HepG2 (cell line): ENCODE results near the gene TXNIP. TPM values are rescaled to one million over a fixed set of nuclear protein-coding genes. Genes with fewer than 3 reads are reported as not detected.

Experiments used
- ATRX ChIP-seq: sonication (generic); formaldehyde crosslinking; IDR thresholded peaks from 2 replicates; pipeline ENCODE4 v1.4.0; 2020; ENCODE audit warnings: missing genetic modification reagents, borderline replicate concordance
- BRD4 ChIP-seq: sonication (generic); formaldehyde crosslinking; IDR thresholded peaks from 2 replicates; pipeline ENCODE4 v1.4.0; 2020; ENCODE audit warnings: missing genetic modification reagents
- CCDC6 ChIP-seq: sonication (generic); formaldehyde crosslinking; IDR thresholded peaks from 2 replicates; pipeline ENCODE4 v1.8.1; 2022; ENCODE audit warnings: mild to moderate bottlenecking, missing genetic modification reagents, moderate library complexity
- HMG20B ChIP-seq: conservative IDR thresholded peaks from 2 replicates; pipeline ENCODE4 v1.6.1; 2016; ENCODE audit warnings: missing genetic modification reagents, missing compliant biosample characterization
- IRX3 ChIP-seq: sonication (generic); formaldehyde crosslinking; IDR thresholded peaks from 2 replicates; pipeline ENCODE4 v1.8.1; 2023; ENCODE audit warnings: mild to moderate bottlenecking, low read depth, missing genetic modification reagents, borderline replicate concordance
- KDM5B ChIP-seq: sonication (generic); formaldehyde crosslinking; IDR thresholded peaks from 2 replicates; pipeline ENCODE4 v1.4.0; 2020; ENCODE audit warnings: missing genetic modification reagents, mild to moderate bottlenecking, borderline replicate concordance
- MIER2 ChIP-seq: IDR thresholded peaks from 2 replicates; pipeline ENCODE4 v1.6.1; 2016; ENCODE audit warnings: missing biosample characterization, missing genetic modification reagents
- SALL2 ChIP-seq: sonication (generic); formaldehyde crosslinking; IDR thresholded peaks from 2 replicates; pipeline ENCODE4 v1.8.1; 2023; ENCODE audit warnings: mild to moderate bottlenecking, missing genetic modification reagents, inconsistent platforms
- YEATS2 ChIP-seq: sonication (generic); formaldehyde crosslinking; IDR thresholded peaks from 2 replicates; pipeline ENCODE4 v1.4.0; 2020; ENCODE audit warnings: missing genetic modification reagents, borderline replicate concordance
- ZNF224 ChIP-seq: sonication (generic); formaldehyde crosslinking; IDR thresholded peaks from 2 replicates; pipeline ENCODE4 v1.5.0; 2020; ENCODE audit warnings: mild to moderate bottlenecking, missing genetic modification reagents
- ZNF350 ChIP-seq: sonication (generic); formaldehyde crosslinking; IDR thresholded peaks from 2 replicates; pipeline ENCODE4 v1.4.0; 2020; ENCODE audit warnings: mild to moderate bottlenecking, low read depth, missing genetic modification reagents, borderline replicate concordance
- ZNF354B ChIP-seq: sonication (generic); formaldehyde crosslinking; IDR thresholded peaks from 2 replicates; pipeline ENCODE4 v1.8.0; 2022; ENCODE audit warnings: mild to moderate bottlenecking, missing genetic modification reagents
- ZNF383 ChIP-seq: sonication (generic); formaldehyde crosslinking; IDR thresholded peaks from 2 replicates; pipeline ENCODE4 v1.4.0; 2020; ENCODE audit warnings: missing genetic modification reagents, mild to moderate bottlenecking, borderline replicate concordance
- ZNF562 ChIP-seq: sonication (generic); formaldehyde crosslinking; IDR thresholded peaks from 2 replicates; pipeline ENCODE4 v1.8.0; 2022; ENCODE audit warnings: missing genetic modification reagents, borderline replicate concordance
- ZNF652 ChIP-seq: IDR thresholded peaks from 2 replicates; pipeline ENCODE4 v1.6.1; 2016; ENCODE audit warnings: low read depth, borderline replicate concordance
- ZZZ3 ChIP-seq: sonication (generic); formaldehyde crosslinking; IDR thresholded peaks from 2 replicates; pipeline ENCODE4 v1.4.0; 2020; ENCODE audit warnings: missing genetic modification reagents, mild to moderate bottlenecking, borderline replicate concordance
- polyA plus RNA-seq, 8 experiments: library from polyadenylated mRNA; depleted of rRNA in 3 of 8; stranded (reverse) in 7 of 8; unstranded in 1 of 8; fragments of >200 nt; fragmentation: Illumina TruSeq in 4 of 8; extraction: Trizol in 4 of 8; gene quantifications; 2 replicates each; pipeline versions ENCODE4 v1.2.1 to v1.2.3, GENCODE V29; 2011 to 2016; ENCODE audit warnings: low read depth in 4 of 8, missing spikeins in 1 of 8, mixed read lengths in 1 of 8; ENCODE audit not compliant: insufficient read depth in 1 of 8
- total RNA-seq, 5 experiments: library from RNA; depleted of rRNA; stranded (reverse); fragments of >200 nt; fragmentation: Illumina TruSeq; extraction: Trizol; gene quantifications; 2 replicates each; pipeline ENCODE4 v1.2.3, GENCODE V29; 2016; ENCODE audit warnings: low read depth in 1 of 5
- TF ChIP-seq, protein P1 (sequence below): IDR thresholded peaks from 2 replicates; pipeline ENCODE4 v1.4.0; 2020; ENCODE audit warnings: mild to moderate bottlenecking, missing genetic modification reagents
- TF ChIP-seq, protein P2 (sequence below): sonication (generic); formaldehyde crosslinking; IDR thresholded peaks from 2 replicates; pipeline ENCODE4 v1.5.1; 2020; ENCODE audit warnings: mild to moderate bottlenecking, missing genetic modification reagents, borderline replicate concordance
- TF ChIP-seq, protein P3 (sequence below): sonication (generic); formaldehyde crosslinking; conservative IDR thresholded peaks from 2 replicates; pipeline ENCODE4 v1.8.0; 2022; ENCODE audit warnings: missing genetic modification reagents
- TF ChIP-seq, protein P4 (sequence below): sonication (generic); formaldehyde crosslinking; IDR thresholded peaks from 2 replicates; pipeline ENCODE4 v1.4.0; 2020; ENCODE audit warnings: missing genetic modification reagents

TXNIP gene
- total and polyA plus RNA-seq, 2 of the 13 experiments (the other 11 are each of a cell fraction or from before 2014, with no cell fraction given), result 24.4 to 237 TPM

DNA sequence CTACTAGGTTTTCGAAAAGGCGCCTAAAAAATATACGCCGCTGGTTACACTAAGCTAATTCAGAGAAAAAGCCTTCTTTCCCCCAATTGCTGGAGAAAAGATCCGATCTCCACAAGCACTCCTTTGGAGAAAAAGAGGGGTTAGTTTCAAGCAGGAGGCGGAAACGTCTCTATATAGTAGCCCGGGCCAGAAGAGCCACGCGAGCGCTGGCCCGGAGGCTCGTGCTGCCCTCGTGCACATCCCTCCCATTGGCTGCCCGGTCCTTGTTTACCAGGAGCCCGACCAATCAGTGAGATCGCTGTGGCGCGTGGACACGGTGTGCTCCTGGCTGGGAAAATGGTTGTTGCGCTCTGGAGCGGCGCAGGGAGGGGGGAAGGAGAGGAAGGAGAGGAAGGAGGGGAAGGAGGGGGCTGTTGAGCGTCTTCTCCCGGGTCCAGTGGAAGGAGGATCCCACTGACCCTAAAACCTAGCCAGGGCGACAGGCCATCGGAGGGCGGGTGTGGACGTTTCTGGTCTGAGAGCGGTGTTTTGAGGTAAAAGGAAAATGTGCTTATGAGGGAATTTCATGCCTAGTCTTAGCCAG is at the start of gene TXNIP (continued):
- TF ChIP-seq, protein P1, sequence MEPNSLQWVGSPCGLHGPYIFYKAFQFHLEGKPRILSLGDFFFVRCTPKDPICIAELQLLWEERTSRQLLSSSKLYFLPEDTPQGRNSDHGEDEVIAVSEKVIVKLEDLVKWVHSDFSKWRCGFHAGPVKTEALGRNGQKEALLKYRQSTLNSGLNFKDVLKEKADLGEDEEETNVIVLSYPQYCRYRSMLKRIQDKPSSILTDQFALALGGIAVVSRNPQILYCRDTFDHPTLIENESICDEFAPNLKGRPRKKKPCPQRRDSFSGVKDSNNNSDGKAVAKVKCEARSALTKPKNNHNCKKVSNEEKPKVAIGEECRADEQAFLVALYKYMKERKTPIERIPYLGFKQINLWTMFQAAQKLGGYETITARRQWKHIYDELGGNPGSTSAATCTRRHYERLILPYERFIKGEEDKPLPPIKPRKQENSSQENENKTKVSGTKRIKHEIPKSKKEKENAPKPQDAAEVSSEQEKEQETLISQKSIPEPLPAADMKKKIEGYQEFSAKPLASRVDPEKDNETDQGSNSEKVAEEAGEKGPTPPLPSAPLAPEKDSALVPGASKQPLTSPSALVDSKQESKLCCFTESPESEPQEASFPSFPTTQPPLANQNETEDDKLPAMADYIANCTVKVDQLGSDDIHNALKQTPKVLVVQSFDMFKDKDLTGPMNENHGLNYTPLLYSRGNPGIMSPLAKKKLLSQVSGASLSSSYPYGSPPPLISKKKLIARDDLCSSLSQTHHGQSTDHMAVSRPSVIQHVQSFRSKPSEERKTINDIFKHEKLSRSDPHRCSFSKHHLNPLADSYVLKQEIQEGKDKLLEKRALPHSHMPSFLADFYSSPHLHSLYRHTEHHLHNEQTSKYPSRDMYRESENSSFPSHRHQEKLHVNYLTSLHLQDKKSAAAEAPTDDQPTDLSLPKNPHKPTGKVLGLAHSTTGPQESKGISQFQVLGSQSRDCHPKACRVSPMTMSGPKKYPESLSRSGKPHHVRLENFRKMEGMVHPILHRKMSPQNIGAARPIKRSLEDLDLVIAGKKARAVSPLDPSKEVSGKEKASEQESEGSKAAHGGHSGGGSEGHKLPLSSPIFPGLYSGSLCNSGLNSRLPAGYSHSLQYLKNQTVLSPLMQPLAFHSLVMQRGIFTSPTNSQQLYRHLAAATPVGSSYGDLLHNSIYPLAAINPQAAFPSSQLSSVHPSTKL (CRISPR knock-in tag), result peak; percentile 83
- TF ChIP-seq, protein P2, sequence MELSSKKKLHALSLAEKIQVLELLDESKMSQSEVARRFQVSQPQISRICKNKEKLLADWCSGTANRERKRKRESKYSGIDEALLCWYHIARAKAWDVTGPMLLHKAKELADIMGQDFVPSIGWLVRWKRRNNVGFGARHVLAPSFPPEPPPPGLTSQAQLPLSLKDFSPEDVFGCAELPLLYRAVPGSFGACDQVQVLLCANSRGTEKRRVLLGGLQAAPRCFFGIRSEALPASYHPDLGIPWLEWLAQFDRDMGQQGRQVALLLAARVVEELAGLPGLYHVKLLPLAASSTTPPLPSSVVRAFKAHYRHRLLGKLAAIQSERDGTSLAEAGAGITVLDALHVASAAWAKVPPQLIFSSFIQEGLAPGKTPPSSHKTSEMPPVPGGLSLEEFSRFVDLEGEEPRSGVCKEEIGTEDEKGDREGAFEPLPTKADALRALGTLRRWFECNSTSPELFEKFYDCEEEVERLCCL, result 0 out of 2 replicates have a peak, but pooled peaks have one; percentile 52
- peak; percentile 73; the same call in 1 of the 2 replicates for TF ChIP-seq ZNF383
- TF ChIP-seq BRD4 (CRISPR knock-in tag), result no peak; the same call in 1 of the 2 replicates
- peak; percentile 92 for TF ChIP-seq SALL2
- TF ChIP-seq ATRX (CRISPR knock-in tag), result no peak
- TF ChIP-seq CCDC6, result peak; percentile 90
- peak; percentile 50; the same call in 1 of the 2 replicates for TF ChIP-seq HMG20B (CRISPR knock-in tag)
- 0 out of 2 replicates have a peak, but pooled peaks have one; percentile 68 for TF ChIP-seq ZNF354B (CRISPR knock-in tag)
- TF ChIP-seq ZNF224 (CRISPR knock-in tag), result 0 out of 2 replicates have a peak, but pooled peaks have one; percentile 67
- 0 out of 2 replicates have a peak, but pooled peaks have one; percentile 82 for TF ChIP-seq IRX3
- TF ChIP-seq MIER2 (CRISPR knock-in tag), result peak; percentile 48; the same call in 1 of the 2 replicates
- TF ChIP-seq ZNF350, result peak; percentile 97
- TF ChIP-seq ZNF652 (CRISPR knock-in tag), result peak; percentile 51; the same call in 1 of the 2 replicates
- TF ChIP-seq YEATS2 (CRISPR knock-in tag), result peak; percentile 72; the same call in 1 of the 2 replicates
- TF ChIP-seq KDM5B (CRISPR knock-in tag), result peak; percentile 83; the same call in 1 of the 2 replicates
- TF ChIP-seq ZZZ3 (CRISPR knock-in tag), result peak; percentile 91; the same call in 1 of the 2 replicates
- TF ChIP-seq ZNF562 (CRISPR knock-in tag), result no peak
- TF ChIP-seq, protein P3, sequence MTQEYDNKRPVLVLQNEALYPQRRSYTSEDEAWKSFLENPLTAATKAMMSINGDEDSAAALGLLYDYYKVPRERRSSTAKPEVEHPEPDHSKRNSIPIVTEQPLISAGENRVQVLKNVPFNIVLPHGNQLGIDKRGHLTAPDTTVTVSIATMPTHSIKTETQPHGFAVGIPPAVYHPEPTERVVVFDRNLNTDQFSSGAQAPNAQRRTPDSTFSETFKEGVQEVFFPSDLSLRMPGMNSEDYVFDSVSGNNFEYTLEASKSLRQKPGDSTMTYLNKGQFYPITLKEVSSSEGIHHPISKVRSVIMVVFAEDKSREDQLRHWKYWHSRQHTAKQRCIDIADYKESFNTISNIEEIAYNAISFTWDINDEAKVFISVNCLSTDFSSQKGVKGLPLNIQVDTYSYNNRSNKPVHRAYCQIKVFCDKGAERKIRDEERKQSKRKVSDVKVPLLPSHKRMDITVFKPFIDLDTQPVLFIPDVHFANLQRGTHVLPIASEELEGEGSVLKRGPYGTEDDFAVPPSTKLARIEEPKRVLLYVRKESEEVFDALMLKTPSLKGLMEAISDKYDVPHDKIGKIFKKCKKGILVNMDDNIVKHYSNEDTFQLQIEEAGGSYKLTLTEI (CRISPR knock-in tag), result no peak
- TF ChIP-seq, protein P4, sequence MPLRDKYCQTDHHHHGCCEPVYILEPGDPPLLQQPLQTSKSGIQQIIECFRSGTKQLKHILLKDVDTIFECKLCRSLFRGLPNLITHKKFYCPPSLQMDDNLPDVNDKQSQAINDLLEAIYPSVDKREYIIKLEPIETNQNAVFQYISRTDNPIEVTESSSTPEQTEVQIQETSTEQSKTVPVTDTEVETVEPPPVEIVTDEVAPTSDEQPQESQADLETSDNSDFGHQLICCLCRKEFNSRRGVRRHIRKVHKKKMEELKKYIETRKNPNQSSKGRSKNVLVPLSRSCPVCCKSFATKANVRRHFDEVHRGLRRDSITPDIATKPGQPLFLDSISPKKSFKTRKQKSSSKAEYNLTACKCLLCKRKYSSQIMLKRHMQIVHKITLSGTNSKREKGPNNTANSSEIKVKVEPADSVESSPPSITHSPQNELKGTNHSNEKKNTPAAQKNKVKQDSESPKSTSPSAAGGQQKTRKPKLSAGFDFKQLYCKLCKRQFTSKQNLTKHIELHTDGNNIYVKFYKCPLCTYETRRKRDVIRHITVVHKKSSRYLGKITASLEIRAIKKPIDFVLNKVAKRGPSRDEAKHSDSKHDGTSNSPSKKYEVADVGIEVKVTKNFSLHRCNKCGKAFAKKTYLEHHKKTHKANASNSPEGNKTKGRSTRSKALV (CRISPR knock-in tag), result no peak
